Prostate gland (tissue), 2 donors: ENCODE measurements around the gene MAML1. TPM values are rescaled to one million over a fixed set of nuclear protein-coding genes. Genes with fewer than 3 reads are reported as not detected.

Experiments
- DNase-seq: peaks from one replicate; pipeline ENCODE4 v3.0.0-alpha.2; 2019; ENCODE audit warnings: low spot score
- H3K27ac ChIP-seq, 2 donors: fragments of 200-600 bp; sonication (generic); 2 replicates each; pipeline ENCODE4 v1.5.1; 2017 to 2019
- H3K27me3 ChIP-seq: fragments of 200-600 bp; sonication (generic); replicated peaks from 2 replicates; pipeline ENCODE4 v1.5.1; 2019; ENCODE audit not compliant: insufficient read depth
- H3K36me3 ChIP-seq, 2 donors: fragments of 200-600 bp; sonication (generic); 1 replicate in 1 of 2; 2 replicates in 1 of 2; pipeline versions ENCODE4 v1.5.1 to v1.8.1; 2017 to 2019
- H3K4me1 ChIP-seq: fragments of 200-600 bp; sonication (generic); replicated peaks from 2 replicates; pipeline ENCODE4 v1.5.1; 2019
- H3K4me3 ChIP-seq, 2 donors: fragments of 200-600 bp; sonication (generic); 2 replicates each; pipeline ENCODE4 v1.5.1; 2017 to 2019
- H3K9me3 ChIP-seq: fragments of 200-600 bp; sonication (generic); 2 replicates; pipeline ENCODE4 v1.5.1; 2017
- POLR2A ChIP-seq: fragments of 450-650 bp; IDR thresholded peaks from one replicate; pipeline ENCODE4 v1.6.1; 2016; ENCODE audit warnings: antibody characterized with exemption, mild to moderate bottlenecking
- POLR2AphosphoS5 ChIP-seq: sonication (generic); formaldehyde crosslinking; IDR thresholded peaks from one replicate; pipeline ENCODE4 v1.6.1; 2017; ENCODE audit warnings: antibody characterized with exemption
- WGBS: methylation state at CpG from one replicate; pipeline ENCODE4 v1.1.5; 2018; 5-methylcytosine and 5-hydroxymethylcytosine counted together
- intact Hi-C: fragments of 100-400 bp; cut with DNase I; formaldehyde crosslinking; loops from one replicate; pipeline ENCODE4 v1.14.2; 2022
- total RNA-seq, 2 donors: library from RNA; depleted of rRNA; stranded (reverse); fragments of >200 nt; gene quantifications; one replicate each; pipeline ENCODE4 v1.1.0, GENCODE V29; 2016
- TF ChIP-seq, protein P1 (sequence below), 4 experiments: fragments of 200-600 bp in 2 of 4; fragments of 450-650 bp in 2 of 4; sonication (generic) in 2 of 4; IDR thresholded peaks; 1 replicate in 3 of 4; 2 replicates in 1 of 4; pipeline ENCODE4 v1.5.1; 2016 to 2019; ENCODE audit warnings: antibody characterized with exemption in 4 of 4, mild to moderate bottlenecking in 2 of 4, moderate library complexity in 2 of 4

The MAML1 gene
- total RNA-seq, 2 donors from 2014 or later = 33.9 to 54.7 TPM

DNA sequence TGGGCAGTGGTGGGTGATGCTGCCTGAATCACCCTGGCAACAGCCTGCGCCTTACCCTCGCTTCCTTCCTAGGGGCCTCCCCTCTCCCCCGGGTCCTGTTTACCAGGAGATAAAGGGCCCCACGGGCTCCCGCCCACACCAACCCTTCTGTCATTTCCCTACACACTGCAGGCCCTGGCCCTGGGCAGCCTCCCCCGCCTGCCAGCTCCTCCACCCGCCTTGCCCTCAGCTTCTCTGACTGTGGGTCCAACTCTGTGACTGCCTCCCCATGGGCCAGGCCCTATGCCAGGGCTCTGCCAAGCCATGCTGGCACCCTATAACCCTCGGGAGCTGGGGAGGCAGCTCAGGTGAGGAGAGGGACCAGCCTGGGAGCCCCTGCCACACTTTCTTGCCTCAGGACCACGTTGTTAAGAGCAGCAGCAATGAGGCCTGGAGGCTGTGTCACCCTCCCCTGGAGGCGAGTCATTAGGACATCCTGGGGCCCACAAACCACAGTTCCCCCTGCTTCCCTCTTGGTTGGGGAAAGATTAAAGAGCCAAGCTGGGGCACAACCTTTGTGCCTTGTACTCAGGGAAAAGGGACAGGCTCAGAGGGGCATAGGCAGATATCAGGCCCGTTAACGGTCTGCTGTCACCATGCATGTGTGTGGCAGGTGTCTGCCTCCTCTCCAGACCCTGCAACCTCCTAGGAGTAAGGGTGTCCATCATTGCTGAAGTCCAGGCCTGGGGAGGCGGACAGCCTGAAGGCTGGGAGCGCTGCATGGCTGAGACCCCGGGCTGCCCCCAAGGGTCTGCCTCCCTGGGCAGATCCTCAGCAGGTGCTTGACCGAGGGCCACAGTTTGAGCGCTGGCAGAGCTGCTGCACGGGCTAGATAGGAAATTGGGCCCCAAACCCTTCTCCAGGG lies 71.3 kb downstream of the MAML1 start:
- Histone ChIP-seq H3K4me1 (peaks cover 12% of the 10 kb centered on the region), H3K27me3 (no peaks in the 10 kb centered on the region), H3K4me3 (no peak overlapping the region), H3K36me3 (peaks cover 7 to 14% of the 10 kb centered on the region in 2 donors), H3K9me3 (no peaks in the 10 kb centered on the region), H3K27ac (peak overlapping the region in 1 of 2 donors; percentile 95)
- DNase-seq = no peak
- WGBS = 70% methylated on average over 18 of the region's 18 CpGs
- intact Hi-C loops = loop anchor here (5.0 kb wide), 1 partner anchor 103 kb away; the partner anchor contains the start of gene TBC1D9B
- TF ChIP-seq POLR2A = no peak
- TF ChIP-seq POLR2AphosphoS5 = no peak
- TF ChIP-seq, protein P1, sequence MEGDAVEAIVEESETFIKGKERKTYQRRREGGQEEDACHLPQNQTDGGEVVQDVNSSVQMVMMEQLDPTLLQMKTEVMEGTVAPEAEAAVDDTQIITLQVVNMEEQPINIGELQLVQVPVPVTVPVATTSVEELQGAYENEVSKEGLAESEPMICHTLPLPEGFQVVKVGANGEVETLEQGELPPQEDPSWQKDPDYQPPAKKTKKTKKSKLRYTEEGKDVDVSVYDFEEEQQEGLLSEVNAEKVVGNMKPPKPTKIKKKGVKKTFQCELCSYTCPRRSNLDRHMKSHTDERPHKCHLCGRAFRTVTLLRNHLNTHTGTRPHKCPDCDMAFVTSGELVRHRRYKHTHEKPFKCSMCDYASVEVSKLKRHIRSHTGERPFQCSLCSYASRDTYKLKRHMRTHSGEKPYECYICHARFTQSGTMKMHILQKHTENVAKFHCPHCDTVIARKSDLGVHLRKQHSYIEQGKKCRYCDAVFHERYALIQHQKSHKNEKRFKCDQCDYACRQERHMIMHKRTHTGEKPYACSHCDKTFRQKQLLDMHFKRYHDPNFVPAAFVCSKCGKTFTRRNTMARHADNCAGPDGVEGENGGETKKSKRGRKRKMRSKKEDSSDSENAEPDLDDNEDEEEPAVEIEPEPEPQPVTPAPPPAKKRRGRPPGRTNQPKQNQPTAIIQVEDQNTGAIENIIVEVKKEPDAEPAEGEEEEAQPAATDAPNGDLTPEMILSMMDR (IDR thresholded peaks at IDR 0.05) = no peak

DNA sequence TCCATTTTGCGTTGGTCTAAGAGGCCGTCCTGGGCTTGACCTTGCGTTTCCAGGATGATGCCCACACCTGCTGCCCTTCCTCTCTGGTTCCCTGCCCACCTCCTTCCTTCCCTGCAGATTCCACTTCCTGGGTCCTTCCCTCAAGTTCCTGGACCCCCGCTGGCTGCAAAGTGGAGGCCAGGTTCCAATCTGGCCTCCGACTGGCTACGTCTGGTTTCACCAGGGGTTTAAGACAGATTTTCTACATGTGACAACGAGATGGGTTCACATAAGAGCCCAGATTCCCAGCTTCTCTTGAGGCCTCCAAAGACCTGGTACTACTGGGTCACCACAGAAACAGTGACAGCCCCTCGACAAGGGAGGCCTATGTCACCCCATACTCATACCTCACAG lies 71.9 kb downstream of the MAML1 start:
- no peak for TF ChIP-seq POLR2A
- TF ChIP-seq POLR2AphosphoS5 = no peak
- TF ChIP-seq, protein P1 (IDR thresholded peaks at IDR 0.05) = no peak
- Histone ChIP-seq H3K27ac (peak overlapping the region in 1 of 2 donors; percentile 95), H3K36me3 (peaks cover 5 to 7% of the 10 kb centered on the region in 2 donors), H3K27me3 (no peaks in the 10 kb centered on the region), H3K4me3 (no peak overlapping the region), H3K4me1 (peaks cover 12% of the 10 kb centered on the region), H3K9me3 (no peaks in the 10 kb centered on the region)
- DNase-seq = no peak
- intact Hi-C loops = loop anchor here (5.0 kb wide), 1 partner anchor 103 kb away; the partner anchor contains the start of gene TBC1D9B
- 90% methylated on average over 8 of the region's 8 CpGs for WGBS

DNA sequence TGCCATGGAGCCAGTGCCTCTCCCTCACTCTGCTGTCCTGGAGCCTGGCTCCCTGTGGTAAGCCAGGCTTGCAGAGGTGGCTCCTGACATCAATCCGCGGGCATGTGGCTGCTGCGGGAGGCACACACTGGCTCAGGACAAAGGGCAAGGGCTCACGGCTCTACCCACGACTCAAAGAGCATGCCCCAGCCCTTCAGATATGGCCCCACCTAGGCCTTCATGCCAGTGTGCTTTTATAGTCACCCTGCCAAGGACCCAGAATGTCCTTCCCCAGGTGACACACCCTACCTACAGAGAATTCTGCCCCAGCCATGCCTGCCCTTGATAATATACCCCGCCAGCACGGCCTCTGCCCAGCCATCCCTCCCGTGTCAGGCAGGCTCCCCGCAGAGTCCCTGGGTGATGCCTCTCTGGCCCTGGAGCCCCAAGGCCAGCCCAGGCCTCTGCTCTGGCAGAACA lies 72.5 kb downstream of the MAML1 start:
- intact Hi-C loops = no loop called here
- Histone ChIP-seq H3K36me3 (peaks cover under 1 to 2% of the 10 kb centered on the region in 2 donors), H3K4me1 (peaks cover 12% of the 10 kb centered on the region), H3K4me3 (peak overlapping the region; percentile 79 to 85), H3K9me3 (no peaks in the 10 kb centered on the region), H3K27ac (peak overlapping the region; percentile 94 to 95), H3K27me3 (no peaks in the 10 kb centered on the region)
- TF ChIP-seq, protein P1 (IDR thresholded peaks at IDR 0.05) = no peak
- TF ChIP-seq POLR2AphosphoS5 = no peak
- no peak for TF ChIP-seq POLR2A
- DNase-seq = no peak
- 45% methylated on average over 9 of the region's 9 CpGs for WGBS

DNA sequence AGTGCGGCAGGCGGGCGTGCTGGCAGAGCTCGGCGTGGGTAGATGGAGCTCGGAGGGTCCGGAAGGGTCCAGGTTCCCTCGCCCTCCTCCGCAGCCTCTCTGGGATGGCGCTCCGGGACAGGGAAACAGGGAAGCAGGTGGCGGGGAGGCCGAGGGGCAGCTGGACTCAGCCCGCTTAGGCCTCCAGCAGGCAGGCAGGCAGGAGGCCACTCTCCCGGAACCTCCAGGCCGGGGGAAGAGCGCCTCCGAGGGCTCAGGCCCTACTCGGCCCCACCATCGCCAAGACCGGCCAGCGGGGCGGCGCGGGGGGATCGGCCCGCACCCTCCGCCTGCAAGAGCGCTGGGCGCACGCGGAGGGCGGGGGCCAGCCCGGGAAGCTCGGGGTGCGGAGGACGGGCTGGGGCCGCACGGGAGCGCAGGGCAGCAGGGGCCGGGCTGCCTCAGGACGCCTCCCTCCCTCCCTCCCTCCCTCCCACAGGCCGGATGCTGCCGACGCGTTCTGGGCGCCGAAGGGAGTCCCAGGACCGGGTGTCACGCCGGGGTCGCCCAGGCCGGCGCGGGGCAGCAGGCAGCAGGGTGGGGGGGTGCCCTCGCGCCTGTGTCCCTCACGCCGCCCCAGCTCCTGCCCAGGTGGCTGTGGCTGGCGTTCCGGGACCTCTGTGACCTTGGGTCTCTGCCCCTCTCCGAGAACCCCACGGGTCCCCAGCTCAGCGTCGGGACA lies 73.1 kb downstream of the MAML1 start:
- no peak for DNase-seq
- H3K9me3 ChIP-seq = no peaks in the 10 kb centered on the region
- TF ChIP-seq, protein P1 (IDR thresholded peaks at IDR 0.05) = peak in 1 of 4 experiments; percentile 6
- TF ChIP-seq POLR2A = no peak
- peak overlapping the region; percentile 94 to 95 for H3K27ac ChIP-seq
- peak overlapping the region; percentile 79 to 85 for H3K4me3 ChIP-seq
- intact Hi-C loops = loop anchor here (2.0 kb wide), 1 partner anchor 15 kb away; the partner anchor contains the start of gene SQSTM1
- no peaks in the 10 kb centered on the region for H3K36me3 ChIP-seq
- H3K27me3 ChIP-seq = no peaks in the 10 kb centered on the region
- 4% methylated on average over 56 of the region's 65 CpGs for WGBS
- peaks cover 12% of the 10 kb centered on the region for H3K4me1 ChIP-seq
